Fibroblast of the aortic adventitia (primary cell): ENCODE results near the gene TMEM30B. TPM values are rescaled to one million over a fixed set of nuclear protein-coding genes. Genes with fewer than 3 reads are reported as not detected.
"Not testable (repeated sequence)": the region's sequence is repeated elsewhere in the genome, so short reads cannot be mapped to it uniquely, and the experiment has no call there.

Source experiments
- DNase-seq: peaks from one replicate; pipeline ENCODE4 v3.0.0-alpha.2; 2010; ENCODE audit warnings: low read depth
- H3K4me3 ChIP-seq: 2 replicates; pipeline ENCODE4 v1.5.1; 2011; ENCODE audit warnings: low read depth, mild to moderate bottlenecking, control low read depth, low read length, moderate library complexity
- total RNA-seq: library from RNA; depleted of rRNA; stranded (reverse); fragments of >200 nt; gene quantifications from 2 replicates; pipeline ENCODE4 v1.2.3, GENCODE V29; 2012; ENCODE audit warnings: low replicate concordance
- TF ChIP-seq, protein P1 (sequence below): IDR thresholded peaks from 2 replicates; pipeline ENCODE4 v1.5.1; 2011; ENCODE audit warnings: mild to moderate bottlenecking, low read length, control low read depth, inconsistent platforms; ENCODE audit not compliant: insufficient read depth

The TMEM30B gene
- total RNA-seq, 1 donor: 4.9 TPM

- DNase-seq: no peak
- TF ChIP-seq, protein P1, sequence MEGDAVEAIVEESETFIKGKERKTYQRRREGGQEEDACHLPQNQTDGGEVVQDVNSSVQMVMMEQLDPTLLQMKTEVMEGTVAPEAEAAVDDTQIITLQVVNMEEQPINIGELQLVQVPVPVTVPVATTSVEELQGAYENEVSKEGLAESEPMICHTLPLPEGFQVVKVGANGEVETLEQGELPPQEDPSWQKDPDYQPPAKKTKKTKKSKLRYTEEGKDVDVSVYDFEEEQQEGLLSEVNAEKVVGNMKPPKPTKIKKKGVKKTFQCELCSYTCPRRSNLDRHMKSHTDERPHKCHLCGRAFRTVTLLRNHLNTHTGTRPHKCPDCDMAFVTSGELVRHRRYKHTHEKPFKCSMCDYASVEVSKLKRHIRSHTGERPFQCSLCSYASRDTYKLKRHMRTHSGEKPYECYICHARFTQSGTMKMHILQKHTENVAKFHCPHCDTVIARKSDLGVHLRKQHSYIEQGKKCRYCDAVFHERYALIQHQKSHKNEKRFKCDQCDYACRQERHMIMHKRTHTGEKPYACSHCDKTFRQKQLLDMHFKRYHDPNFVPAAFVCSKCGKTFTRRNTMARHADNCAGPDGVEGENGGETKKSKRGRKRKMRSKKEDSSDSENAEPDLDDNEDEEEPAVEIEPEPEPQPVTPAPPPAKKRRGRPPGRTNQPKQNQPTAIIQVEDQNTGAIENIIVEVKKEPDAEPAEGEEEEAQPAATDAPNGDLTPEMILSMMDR: no peak
- no peak overlapping the region for H3K4me3 ChIP-seq
Measured at GRCh38 chr14:61244009-61244408, 37.1 kb downstream of the TMEM30B start.

GRCh38 chr14:61240206-61240605 is 40.9 kb downstream of the TMEM30B start:
- TF ChIP-seq, protein P1: no peak
- H3K4me3 ChIP-seq: no peak overlapping the region
- DNase-seq: no peak

DNA sequence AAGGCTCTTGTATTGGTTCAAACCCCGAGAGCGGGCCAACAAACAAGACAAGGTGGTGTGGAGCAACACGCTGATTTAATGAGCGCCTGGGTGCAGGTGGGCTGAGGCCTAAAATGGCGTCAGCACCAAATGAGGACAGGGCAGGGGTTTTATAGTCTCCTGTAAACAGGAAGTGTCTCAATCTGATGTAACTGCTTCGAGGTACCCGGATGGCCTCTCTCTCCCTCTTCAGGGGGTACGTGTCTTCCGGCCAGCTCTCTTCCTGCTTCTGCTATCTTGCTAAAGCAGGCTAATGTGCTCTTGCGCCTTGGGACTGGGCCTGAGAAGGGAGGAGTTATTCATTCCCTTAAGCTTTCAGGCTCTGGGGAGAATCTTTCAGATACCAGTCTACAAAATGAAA is 41.9 kb downstream of the TMEM30B start:
- not testable (repeated sequence) for DNase-seq, H3K4me3 ChIP-seq

DNA sequence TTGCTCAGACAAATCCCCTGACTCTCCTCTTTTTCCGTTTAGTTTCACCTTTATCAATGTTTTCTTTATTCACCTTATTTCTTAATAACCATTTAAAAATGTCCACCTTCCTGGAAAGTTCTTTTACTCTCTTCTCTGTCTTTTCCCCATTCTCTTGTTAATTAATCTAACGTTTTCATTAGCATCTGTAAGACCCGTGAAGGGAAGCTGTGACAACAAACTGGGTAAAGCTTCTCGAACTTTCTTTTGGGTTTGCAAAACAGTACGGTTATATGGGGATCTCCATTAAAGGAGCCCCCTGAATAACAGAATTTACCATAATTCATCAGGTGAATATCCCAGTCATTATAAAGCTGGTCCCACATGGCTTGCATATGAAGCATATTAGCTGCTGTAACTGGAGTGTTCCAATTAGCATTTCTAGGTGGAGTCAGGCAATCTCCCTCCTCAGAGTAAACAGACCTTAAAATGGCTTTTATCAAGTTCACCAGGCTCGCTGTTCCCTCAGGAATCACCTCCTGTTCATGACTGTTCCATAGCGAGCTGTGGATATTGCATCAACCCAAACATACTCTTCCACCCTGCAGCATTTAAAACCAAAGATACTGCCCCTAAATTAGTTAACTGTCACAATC is 42.4 kb downstream of the TMEM30B start:
- DNase-seq: no peak
- no peak overlapping the region for H3K4me3 ChIP-seq
- TF ChIP-seq, protein P1: no peak

DNA sequence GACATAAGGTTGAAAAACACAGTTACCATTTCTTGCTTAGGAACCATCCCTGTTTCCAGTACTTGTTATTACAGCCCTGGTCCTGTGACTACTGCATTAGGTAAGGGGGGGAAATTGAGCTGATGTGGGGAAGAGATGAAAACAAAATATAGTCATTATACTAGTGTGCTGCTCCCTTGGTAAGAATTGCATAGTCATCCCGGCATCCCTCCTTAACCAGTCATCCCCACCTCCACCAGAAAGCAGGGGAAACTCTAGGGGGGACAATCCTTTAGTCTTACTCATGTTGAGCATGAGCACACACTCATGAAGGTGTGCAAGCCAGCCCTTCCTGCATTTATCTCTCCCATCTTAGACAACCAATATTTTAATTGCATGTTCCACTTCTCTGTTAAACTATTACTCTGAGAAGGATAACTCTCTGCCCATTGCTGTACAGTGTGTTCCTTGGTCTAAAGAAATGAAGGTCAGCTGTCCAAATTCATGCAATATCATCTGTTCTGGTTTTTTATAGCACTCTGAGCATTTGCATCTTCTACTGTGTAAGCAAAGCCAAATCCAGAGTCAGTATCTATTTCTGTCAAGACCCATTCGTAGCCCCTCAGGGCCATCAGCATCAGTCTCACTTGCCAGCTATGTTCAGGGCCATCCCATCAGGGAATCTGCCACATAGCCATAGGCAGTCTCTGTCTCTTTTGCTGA is 46.8 kb downstream of the TMEM30B start:
- TF ChIP-seq, protein P1: no peak
- no peak for DNase-seq
- H3K4me3 ChIP-seq: no peak overlapping the region

DNA sequence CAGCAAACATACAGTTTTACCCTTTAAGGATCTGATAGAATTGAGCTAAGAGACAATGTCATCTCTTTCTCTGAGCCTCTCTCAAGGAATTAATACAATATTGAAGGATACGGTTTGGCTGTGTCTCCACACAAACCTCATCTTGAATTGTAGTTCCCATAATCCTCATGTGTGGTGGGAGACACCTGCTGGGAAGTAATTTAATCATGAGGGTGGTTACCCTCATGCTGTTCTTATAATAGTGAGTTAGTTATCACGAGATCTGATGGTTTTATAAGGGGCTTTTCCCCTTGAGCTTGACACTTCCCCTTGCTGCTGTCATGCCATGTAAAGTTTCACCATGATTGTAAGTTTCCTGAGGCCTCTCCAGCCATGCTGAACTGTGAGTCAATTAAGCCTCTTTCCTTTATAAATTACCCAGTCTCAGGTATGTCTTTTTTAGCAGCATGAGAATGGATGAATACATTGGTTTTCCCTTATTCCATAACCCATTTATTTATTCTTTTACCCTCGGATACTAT is 47.6 kb downstream of the TMEM30B start:
- DNase-seq: no peak
- TF ChIP-seq, protein P1: no peak
- no peak overlapping the region for H3K4me3 ChIP-seq

DNA sequence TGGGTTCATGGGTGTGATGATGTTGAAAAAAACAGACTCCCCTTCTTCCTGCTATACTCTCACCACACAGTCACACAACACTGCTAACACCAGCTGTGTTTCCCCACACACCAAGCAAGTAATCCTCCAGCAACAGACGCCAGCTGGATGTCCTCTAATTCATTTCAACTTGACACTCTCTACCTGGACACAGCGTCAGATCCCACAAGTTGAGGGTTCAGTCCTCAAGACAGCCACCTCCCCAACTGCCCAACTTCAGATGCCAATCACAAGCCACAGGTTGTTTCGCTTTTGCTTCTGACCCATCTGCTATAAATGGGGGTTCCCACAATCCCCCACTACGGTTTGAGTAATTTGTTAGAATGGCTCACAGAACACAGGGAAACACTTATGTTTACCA is 49.3 kb downstream of the TMEM30B start:
- no peak overlapping the region for H3K4me3 ChIP-seq
- no peak for DNase-seq
- TF ChIP-seq, protein P1: no peak
